Measurements from ENCODE around the gene CDH2. TPM values are rescaled to one million over a fixed set of nuclear protein-coding genes. Genes with fewer than 3 reads are reported as not detected.

Gene CDH2
- polyA plus RNA-seq, 1 donor (not counting 4 experiments of a cell fraction or from before 2014, with no cell fraction given): 0.46 TPM

DNA sequence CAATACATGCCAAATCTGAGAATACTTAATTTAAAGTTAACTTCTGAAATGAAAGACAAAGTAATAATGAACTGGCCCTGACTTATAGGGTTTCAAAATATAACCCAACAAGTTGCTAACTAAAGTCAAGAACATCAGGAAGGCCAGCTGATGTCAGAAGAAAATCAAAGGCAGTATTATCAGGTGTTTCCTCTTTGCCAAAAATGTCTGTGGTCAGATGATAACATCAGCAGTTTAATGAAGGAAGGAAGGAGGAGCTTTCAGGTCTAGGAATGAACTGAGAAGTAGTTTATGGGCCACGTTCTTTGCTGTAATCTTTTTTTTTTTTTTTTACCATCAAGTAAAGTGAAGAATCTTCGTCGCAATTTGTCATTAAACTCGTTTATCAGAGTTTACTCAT, 40.9 kb downstream of the CDH2 start:
- Histone ChIP-seq H4K20me1 (ENCODE audit: control insufficient read depth, extremely low read depth, insufficient read depth, low read length) (no peaks in the 10 kb centered on the region), H3K27me3 (ENCODE audit: control insufficient read depth, extremely low read depth, insufficient read depth, low read length) (no peaks in the 10 kb centered on the region), H3K79me2 (ENCODE audit: control insufficient read depth, insufficient read depth, low read length) (no peaks in the 10 kb centered on the region), H3K4me2 (ENCODE audit: control insufficient read depth, extremely low read depth, insufficient read depth, low read depth, low read length) (no peak overlapping the region), H3K36me3 (ENCODE audit: control insufficient read depth in 2 of 2, extremely low read depth in 1 of 2, insufficient read depth in 2 of 2, low read length in 2 of 2) (no peaks in the 10 kb centered on the region), H3K9me1 (ENCODE audit: control insufficient read depth, extremely low read depth, insufficient read depth, low read length) (no peaks in the 10 kb centered on the region), H3K27ac (ENCODE audit: control insufficient read depth, insufficient read depth, low read length) (no peak overlapping the region), H3K4me1 (ENCODE audit: control insufficient read depth, extremely low read depth, insufficient read depth, low read length) (no peaks in the 10 kb centered on the region), H3K9me3 (ENCODE audit: control insufficient read depth, low read depth, low read length) (no peaks in the 10 kb centered on the region), H3K9ac (ENCODE audit: control insufficient read depth, extremely low read depth, insufficient read depth, low read length) (no peak overlapping the region), H3K4me3 (ENCODE audit: control insufficient read depth in 2 of 3, extremely low read depth in 1 of 3, insufficient read depth in 2 of 3, low read depth in 1 of 3, low read length in 3 of 3) (no peak overlapping the region), H2AFZ (ENCODE audit: control insufficient read depth, low read length) (no peak overlapping the region)
- dilution Hi-C loops (cut with MboI; ENCODE audit: extremely low pct_ligation_motif_present, low sequenced_read_pairs): no loop called here
- no peak for FAIRE-seq
- TF ChIP-seq, protein P1, sequence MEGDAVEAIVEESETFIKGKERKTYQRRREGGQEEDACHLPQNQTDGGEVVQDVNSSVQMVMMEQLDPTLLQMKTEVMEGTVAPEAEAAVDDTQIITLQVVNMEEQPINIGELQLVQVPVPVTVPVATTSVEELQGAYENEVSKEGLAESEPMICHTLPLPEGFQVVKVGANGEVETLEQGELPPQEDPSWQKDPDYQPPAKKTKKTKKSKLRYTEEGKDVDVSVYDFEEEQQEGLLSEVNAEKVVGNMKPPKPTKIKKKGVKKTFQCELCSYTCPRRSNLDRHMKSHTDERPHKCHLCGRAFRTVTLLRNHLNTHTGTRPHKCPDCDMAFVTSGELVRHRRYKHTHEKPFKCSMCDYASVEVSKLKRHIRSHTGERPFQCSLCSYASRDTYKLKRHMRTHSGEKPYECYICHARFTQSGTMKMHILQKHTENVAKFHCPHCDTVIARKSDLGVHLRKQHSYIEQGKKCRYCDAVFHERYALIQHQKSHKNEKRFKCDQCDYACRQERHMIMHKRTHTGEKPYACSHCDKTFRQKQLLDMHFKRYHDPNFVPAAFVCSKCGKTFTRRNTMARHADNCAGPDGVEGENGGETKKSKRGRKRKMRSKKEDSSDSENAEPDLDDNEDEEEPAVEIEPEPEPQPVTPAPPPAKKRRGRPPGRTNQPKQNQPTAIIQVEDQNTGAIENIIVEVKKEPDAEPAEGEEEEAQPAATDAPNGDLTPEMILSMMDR (optimal IDR thresholded peaks at IDR 0.05 in 1 of 3, IDR thresholded peaks at IDR 0.05 in 1 of 3, conservative IDR thresholded peaks at IDR 0.05 in 1 of 3; ENCODE audit: extremely low read depth in 1 of 3, insufficient read depth in 2 of 3, low read length in 3 of 3): no peak
- no peak for TF ChIP-seq EZH2 (IDR thresholded peaks at IDR 0.05; ENCODE audit: low read length)
- DNase-seq (ENCODE audit: low read depth, low spot score): no peak

GRCh38 chr18:28134774-28135173, 42.2 kb downstream of the CDH2 start:
- Histone ChIP-seq H3K36me3 (ENCODE audit: control insufficient read depth in 2 of 2, extremely low read depth in 1 of 2, insufficient read depth in 2 of 2, low read length in 2 of 2) (no peaks in the 10 kb centered on the region), H3K9me1 (ENCODE audit: control insufficient read depth, extremely low read depth, insufficient read depth, low read length) (no peaks in the 10 kb centered on the region), H4K20me1 (ENCODE audit: control insufficient read depth, extremely low read depth, insufficient read depth, low read length) (no peaks in the 10 kb centered on the region), H3K4me3 (ENCODE audit: control insufficient read depth in 2 of 3, extremely low read depth in 1 of 3, insufficient read depth in 2 of 3, low read depth in 1 of 3, low read length in 3 of 3) (no peak overlapping the region), H2AFZ (ENCODE audit: control insufficient read depth, low read length) (no peak overlapping the region), H3K9ac (ENCODE audit: control insufficient read depth, extremely low read depth, insufficient read depth, low read length) (no peak overlapping the region), H3K9me3 (ENCODE audit: control insufficient read depth, low read depth, low read length) (no peaks in the 10 kb centered on the region), H3K4me2 (ENCODE audit: control insufficient read depth, extremely low read depth, insufficient read depth, low read depth, low read length) (no peak overlapping the region), H3K27ac (ENCODE audit: control insufficient read depth, insufficient read depth, low read length) (no peak overlapping the region), H3K79me2 (ENCODE audit: control insufficient read depth, insufficient read depth, low read length) (no peaks in the 10 kb centered on the region), H3K4me1 (ENCODE audit: control insufficient read depth, extremely low read depth, insufficient read depth, low read length) (no peaks in the 10 kb centered on the region), H3K27me3 (ENCODE audit: control insufficient read depth, extremely low read depth, insufficient read depth, low read length) (no peaks in the 10 kb centered on the region)
- no peak for DNase-seq (ENCODE audit: low read depth, low spot score)
- FAIRE-seq: no peak
- dilution Hi-C loops (cut with MboI; ENCODE audit: extremely low pct_ligation_motif_present, low sequenced_read_pairs): no loop called here
- TF ChIP-seq, protein P1 (optimal IDR thresholded peaks at IDR 0.05 in 1 of 3, IDR thresholded peaks at IDR 0.05 in 1 of 3, conservative IDR thresholded peaks at IDR 0.05 in 1 of 3; ENCODE audit: extremely low read depth in 1 of 3, insufficient read depth in 2 of 3, low read length in 3 of 3): no peak
- TF ChIP-seq EZH2 (IDR thresholded peaks at IDR 0.05; ENCODE audit: low read length): no peak

All from keratinocyte (primary cell).